ENCODE data around the gene CHERP.
A peak's percentile ranks its signal among the peaks of the same experiment; 100 is the strongest.

The CHERP gene

GRCh38 chr19:16542045-16542909 lies at the start of gene CHERP:
TSS of gene CHERP (minus strand) at chr19:16542437. CDS start at chr19:16542378, 59 bp downstream.
- peak; percentile 91 to 92 for DNase-seq

- no peak for DNase-seq
Measured at GRCh38 chr19:16590876-16591802, 48.9 kb upstream of the CHERP start.

- no peak for DNase-seq
Measured at GRCh38 chr19:16589917-16590316, 47.7 kb upstream of the CHERP start.

- DNase-seq = no peak
Measured at GRCh38 chr19:16588824-16589577, 46.8 kb upstream of the CHERP start.

- peak; percentile 38 to 40 for DNase-seq
Measured at GRCh38 chr19:16587833-16588823, 45.9 kb upstream of the CHERP start.

- peak; percentile 73 to 77 for DNase-seq
Measured at GRCh38 chr19:16586991-16587832, 45.0 kb upstream of the CHERP start.

- DNase-seq = no peak
Measured at GRCh38 chr19:16586477-16586871, 44.2 kb upstream of the CHERP start.

GRCh38 chr19:16585808-16586476 lies 43.7 kb upstream of the CHERP start:
- DNase-seq = no peak

GRCh38 chr19:16585094-16585801 lies 43.0 kb upstream of the CHERP start:
- no peak for DNase-seq

GRCh38 chr19:16584248-16585093 lies 42.2 kb upstream of the CHERP start:
- DNase-seq = peak; percentile 83 to 85

GRCh38 chr19:16582486-16583261 lies 40.4 kb upstream of the CHERP start:
- DNase-seq = no peak

GRCh38 chr19:16581971-16582343 lies 39.7 kb upstream of the CHERP start:
- DNase-seq = no peak

- DNase-seq = no peak
Measured at GRCh38 chr19:16581145-16581970, 39.1 kb upstream of the CHERP start.

GRCh38 chr19:16579381-16579780 lies 37.1 kb upstream of the CHERP start:
- no peak for DNase-seq

- no peak for DNase-seq
Measured at GRCh38 chr19:16577531-16577985, 35.3 kb upstream of the CHERP start.

- no peak for DNase-seq
Measured at GRCh38 chr19:16576690-16577530, 34.7 kb upstream of the CHERP start.
